Natural killer cell (primary cell): ENCODE measurements around the gene FAM110A. TPM values are rescaled to one million over a fixed set of nuclear protein-coding genes. Genes with fewer than 3 reads are reported as not detected.
"Not testable (repeated sequence)": the region's sequence is repeated elsewhere in the genome, so short reads cannot be mapped to it uniquely, and the experiment has no call there.

Source experiments
- ATAC-seq, 3 donors: fragments of 150-1000 bp in 2 of 3; fragments of 200-7000 bp in 1 of 3; cut with Tn5 transposase; 1 replicate in 1 of 3; 2 replicates in 2 of 3; pipeline ENCODE4 v1.10.0; 2021; ENCODE audit warnings: mild to moderate bottlenecking in 2 of 3, moderate library complexity in 2 of 3
- DNase-seq, 2 donors: peaks; one replicate each; pipeline versions ENCODE4 v3.0.0 to v3.0.0-alpha.2; 2013 to 2021; ENCODE audit warnings: mixed read lengths in 1 of 2
- H3K27ac ChIP-seq: one replicate; pipeline ENCODE4 v1.5.1; 2013; ENCODE audit warnings: mild to moderate bottlenecking, low read length
- H3K27me3 ChIP-seq: one replicate; pipeline ENCODE4 v1.6.1; 2013; ENCODE audit warnings: low read length; ENCODE audit not compliant: control insufficient read depth, insufficient read depth
- H3K36me3 ChIP-seq: one replicate; pipeline ENCODE4 v1.6.1; 2013; ENCODE audit warnings: low read length; ENCODE audit not compliant: control insufficient read depth, insufficient read depth
- H3K4me1 ChIP-seq: one replicate; pipeline ENCODE4 v1.6.1; 2013; ENCODE audit warnings: low read length; ENCODE audit not compliant: control insufficient read depth, insufficient read depth
- H3K4me3 ChIP-seq: one replicate; pipeline ENCODE4 v1.5.1; 2013; ENCODE audit warnings: low read length
- H3K9me3 ChIP-seq: one replicate; pipeline ENCODE4 v1.6.1; 2013; ENCODE audit warnings: low read length; ENCODE audit not compliant: control insufficient read depth, insufficient read depth
- H3K27ac Mint-ChIP-seq, 2 donors: one replicate each; pipeline ENCODE4 v1.8.0; 2022; ENCODE audit warnings: mild to moderate bottlenecking in 2 of 2, mixed read lengths in 2 of 2, moderate library complexity in 1 of 2
- H3K27me3 Mint-ChIP-seq, 2 donors: one replicate each; pipeline ENCODE4 v1.8.0; 2022; ENCODE audit warnings: low read depth in 2 of 2, mixed read lengths in 2 of 2
- H3K36me3 Mint-ChIP-seq: one replicate; pipeline ENCODE4 v1.8.0; 2022; ENCODE audit warnings: mixed read lengths
- H3K4me1 Mint-ChIP-seq, 2 donors: one replicate each; pipeline ENCODE4 v1.8.0; 2022; ENCODE audit warnings: mixed read lengths in 2 of 2
- H3K4me3 Mint-ChIP-seq: one replicate; pipeline ENCODE4 v1.8.0; 2022; ENCODE audit warnings: mild to moderate bottlenecking, moderate library complexity, mixed read lengths
- H3K9me3 Mint-ChIP-seq, 2 donors: one replicate each; pipeline ENCODE4 v1.8.0; 2022; ENCODE audit warnings: mixed read lengths in 2 of 2
- CTCF ChIP-seq: fragments of 200-600 bp; IDR thresholded peaks from one replicate; pipeline ENCODE4 v1.8.0; 2022; ENCODE audit warnings: antibody characterized with exemption
- WGBS: methylation state at CpG from one replicate; pipeline ENCODE4 v1.1.7; 2013; ENCODE audit warnings: missing lambda C conversion rate; ENCODE audit not compliant: insufficient coverage; 5-methylcytosine and 5-hydroxymethylcytosine counted together
- intact Hi-C: fragments of 100-400 bp; cut with micrococcal nuclease; formaldehyde crosslinking; loops from one replicate; pipeline ENCODE4 v1.14.2; 2022
- total RNA-seq, 4 donors: library from RNA; stranded (reverse); fragments of 120-200 nt in 1 of 4; gene quantifications; one replicate each; pipeline versions ENCODE4 v1.2.3 to v1.2.4, GENCODE V29; 2013 to 2022

Gene FAM110A
- total RNA-seq, 3 donors from 2014 or later (not counting 1 experiment from before 2014, with no cell fraction given) = 25.1 to 91.0 (median 31.8) TPM

GRCh38 chr20:801678-802077 lies 31.8 kb upstream of the FAM110A start:
- Histone ChIP-seq H3K27me3 (no peaks in the 10 kb centered on the region), H3K4me1 (no peaks in the 10 kb centered on the region), H3K36me3 (no peaks in the 10 kb centered on the region), H3K27ac (no peak overlapping the region), H3K4me3 (no peak overlapping the region), H3K9me3 (no peaks in the 10 kb centered on the region)
- TF ChIP-seq CTCF = no peak
- intact Hi-C loops = no loop called here
- no peak for ATAC-seq
- no peak for DNase-seq
- Mint-ChIP-seq H3K36me3 (no peaks in the 10 kb centered on the region), H3K9me3 (no peaks in the 10 kb centered on the region), H3K4me3 (no peak overlapping the region), H3K4me1 (no peaks in the 10 kb centered on the region), H3K27me3 (peaks cover 15 to 25% of the 10 kb centered on the region in 2 donors), H3K27ac (no peak overlapping the region)
- 77% methylated on average over 3 of the region's 3 CpGs for WGBS

GRCh38 chr20:805713-806112 lies 27.8 kb upstream of the FAM110A start:
- no peaks in the 10 kb centered on the region for H3K36me3 ChIP-seq
- Mint-ChIP-seq H3K4me3 (no peak overlapping the region), H3K9me3 (no peaks in the 10 kb centered on the region), H3K27ac (no peak overlapping the region), H3K27me3 (peaks cover 13 to 30% of the 10 kb centered on the region in 2 donors), H3K4me1 (no peaks in the 10 kb centered on the region), H3K36me3 (no peaks in the 10 kb centered on the region)
- H3K4me3 ChIP-seq = no peak overlapping the region
- intact Hi-C loops = no loop called here
- H3K27ac ChIP-seq = no peak overlapping the region
- TF ChIP-seq CTCF = no peak
- no CpG with 5 or more reads among the region's 1 CpG for WGBS
- no peaks in the 10 kb centered on the region for H3K4me1 ChIP-seq
- ATAC-seq (no peak), DNase-seq (no peak)
- no peaks in the 10 kb centered on the region for H3K9me3 ChIP-seq
- H3K27me3 ChIP-seq = no peaks in the 10 kb centered on the region

GRCh38 chr20:811776-812434 lies 21.6 kb upstream of the FAM110A start:
- H3K9me3 Mint-ChIP-seq, H3K36me3 Mint-ChIP-seq, H3K4me1 ChIP-seq, H3K36me3 ChIP-seq, H3K27ac Mint-ChIP-seq, H3K9me3 ChIP-seq, H3K27ac ChIP-seq, DNase-seq, ATAC-seq, H3K4me3 Mint-ChIP-seq, H3K27me3 ChIP-seq, H3K4me1 Mint-ChIP-seq, intact Hi-C loops, H3K4me3 ChIP-seq: not testable (repeated sequence)
- 89% methylated on average over 13 of the region's 13 CpGs for WGBS
- H3K27me3 Mint-ChIP-seq = peaks cover 16 to 42% of the 10 kb centered on the region in 2 donors

- 69% methylated on average over 2 of the region's 2 CpGs for WGBS
- H3K9me3 ChIP-seq, H3K9me3 Mint-ChIP-seq, ATAC-seq, H3K36me3 ChIP-seq, H3K4me1 Mint-ChIP-seq, intact Hi-C loops, DNase-seq, H3K4me3 ChIP-seq, H3K4me1 ChIP-seq, H3K36me3 Mint-ChIP-seq, H3K4me3 Mint-ChIP-seq, H3K27ac Mint-ChIP-seq, H3K27me3 ChIP-seq, H3K27ac ChIP-seq: not testable (repeated sequence)
- H3K27me3 Mint-ChIP-seq = peaks cover 16 to 42% of the 10 kb centered on the region in 2 donors
Measured at GRCh38 chr20:812435-812814, 21.1 kb upstream of the FAM110A start.
